A549 (cell line): ENCODE results near the gene LCAT. TPM values are rescaled to one million over a fixed set of nuclear protein-coding genes. Genes with fewer than 3 reads are reported as not detected.
A peak's percentile ranks its signal among the peaks of the same experiment; 100 is the strongest.

Experiments
- ATAC-seq, 2 experiments: fragments of 200-7000 bp in 1 of 2; fragments of >200 bp in 1 of 2; cut with Nextera tagmentation in 1 of 2; cut with Tn5 transposase in 1 of 2; 3 replicates each; pipeline versions ENCODE4 v1.8.0 to v1.9.1; 2018 to 2020; ENCODE audit warnings: mild to moderate bottlenecking in 1 of 2, moderate library complexity in 1 of 2
- CTCF ChIA-PET: fragments of 300-600 bp; sonication (Branson Sonifier 250); formaldehyde crosslinking; extraction: SDS; loops from one replicate; lab custom pipeline; 2021; ENCODE audit warnings: antibody characterized with exemption, inconsistent platforms; lab: Yijun Ruan, JAX
- POLR2A ChIA-PET: fragments of 350-600 bp; formaldehyde crosslinking; extraction: SDS; loops from one replicate; lab custom pipeline; 2021; ENCODE audit warnings: antibody characterized with exemption, inconsistent platforms; lab: Yijun Ruan, JAX
- DNase-seq, 2 experiments: peaks; one replicate each; pipeline versions ENCODE4 v3.0.0 to v3.0.0-alpha.2; 2011 to 2016; ENCODE audit warnings: low read depth in 1 of 2, low spot score in 1 of 2
- FAIRE-seq: peaks from 2 replicates; lab custom pipeline; 2011; peaks lifted over from hg19 to GRCh38; lab: Jason Lieb, UNC
- H3K27ac ChIP-seq, 2 experiments: fragments of >200 bp; sonication (Bioruptor Twin); formaldehyde crosslinking; 3 replicates each; pipeline ENCODE4 v1.5.1; 2016 to 2017
- H3K4me1 ChIP-seq: fragments of >200 bp; sonication (Bioruptor Twin); formaldehyde crosslinking; 3 replicates; pipeline ENCODE4 v1.6.1; 2016
- H3K4me2 ChIP-seq: fragments of >200 bp; sonication (Bioruptor Twin); formaldehyde crosslinking; 3 replicates; pipeline ENCODE4 v1.6.1; 2016
- H3K4me3 ChIP-seq: fragments of >200 bp; sonication (Bioruptor Twin); formaldehyde crosslinking; 3 replicates; pipeline ENCODE4 v1.5.1; 2016
- H3K9me3 ChIP-seq: fragments of >200 bp; sonication (Bioruptor Twin); formaldehyde crosslinking; 3 replicates; pipeline ENCODE4 v1.6.1; 2016
- BCL3 ChIP-seq: fragments of >200 bp; sonication (Bioruptor Twin); formaldehyde crosslinking; IDR thresholded peaks from 3 replicates; pipeline ENCODE4 v1.6.1; 2016
- CBX2 ChIP-seq: fragments of 200-600 bp; sonication (generic); IDR thresholded peaks from 2 replicates; pipeline ENCODE4 v1.6.1; 2016; ENCODE audit warnings: low read depth, mild to moderate bottlenecking, borderline replicate concordance
- CTCF ChIP-seq: fragments of >200 bp; sonication (Bioruptor Twin); formaldehyde crosslinking; IDR thresholded peaks from 3 replicates; pipeline ENCODE4 v1.5.1; 2016
- EP300 ChIP-seq, 2 experiments: fragments of >200 bp; sonication (Bioruptor Twin); formaldehyde crosslinking; IDR thresholded peaks; 2 replicates in 1 of 2; 3 replicates in 1 of 2; pipeline ENCODE4 v1.6.1; 2016 to 2017
- GATA3 ChIP-seq: IDR thresholded peaks from 2 replicates; pipeline ENCODE4 v1.6.1; 2012; ENCODE audit warnings: borderline replicate concordance
- HMGXB4 ChIP-seq: fragments of 250-450 bp; sonication (Bioruptor Pico); IDR thresholded peaks from 2 replicates; pipeline ENCODE4 v1.5.0; 2021; ENCODE audit warnings: mild to moderate bottlenecking, moderate library complexity, borderline replicate concordance
- HOXB5 ChIP-seq: fragments of 250-450 bp; sonication (Bioruptor Pico); IDR thresholded peaks from 2 replicates; pipeline ENCODE4 v1.5.0; 2020; ENCODE audit warnings: mild to moderate bottlenecking, moderate library complexity
- MAX ChIP-seq: IDR thresholded peaks from 2 replicates; pipeline ENCODE4 v1.6.1; 2012
- MAZ ChIP-seq: fragments of 150-350 bp; IDR thresholded peaks from 2 replicates; pipeline ENCODE4 v1.6.1; 2014; ENCODE audit warnings: antibody characterized with exemption, low read depth, low read length, borderline replicate concordance
- MYC ChIP-seq: IDR thresholded peaks from 2 replicates; pipeline ENCODE4 v1.6.1; 2012; ENCODE audit warnings: mild to moderate bottlenecking, inconsistent platforms, low read length, improper control_type of control experiment, borderline replicate concordance
- NFE2L2 ChIP-seq: fragments of 150-350 bp; conservative IDR thresholded peaks from 2 replicates; pipeline ENCODE4 v1.6.1; 2014; ENCODE audit warnings: low read length
- POLR2AphosphoS2 ChIP-seq: conservative IDR thresholded peaks from 2 replicates; pipeline ENCODE4 v1.6.1; 2012; ENCODE audit warnings: low read length, improper control_type of control experiment, inconsistent platforms
- RAD21 ChIP-seq, 2 experiments: fragments of >200 bp in 1 of 2; sonication (Bioruptor Twin) in 1 of 2; formaldehyde crosslinking in 1 of 2; IDR thresholded peaks in 1 of 2; conservative IDR thresholded peaks in 1 of 2; 2 replicates in 1 of 2; 3 replicates in 1 of 2; pipeline ENCODE4 v1.6.1; 2012 to 2018; ENCODE audit warnings: inconsistent platforms in 1 of 2
- RNF2 ChIP-seq: fragments of 200-600 bp; sonication (generic); IDR thresholded peaks from 2 replicates; pipeline ENCODE4 v1.6.1; 2016; ENCODE audit warnings: low read depth, mild to moderate bottlenecking, antibody characterized with exemption, moderate library complexity, borderline replicate concordance
- WGBS: methylation state at CpG from one replicate; pipeline ENCODE4 v1.1.6; 2017; ENCODE audit errors: missing lambda C conversion rate; 5-methylcytosine and 5-hydroxymethylcytosine counted together
- polyA plus RNA-seq, 4 experiments: library from polyadenylated mRNA; depleted of rRNA in 3 of 4; stranded (reverse); fragments of >200 nt; fragmentation: RNase III in 1 of 4; extraction: RNeasy Plus Mini Kit Qiagen cat#74134 plus additional on column Dnase treatment in 1 of 4; gene quantifications; 2 replicates in 3 of 4; 3 replicates in 1 of 4; pipeline ENCODE4 v1.2.3, GENCODE V29; 2011 to 2017

Gene LCAT
- polyA plus RNA-seq, 2 of the 4 experiments (the other 2 are of a cell fraction): 1.7 to 8.4 TPM

GRCh38 chr16:67942200-67942509 is 1.8 kb downstream of the LCAT start (continued):
- TF ChIP-seq HMGXB4 (CRISPR knock-in tag) (no peak), MAZ (no peak), RAD21 (conservative IDR thresholded peaks at IDR 0.05 in 1 of 2, IDR thresholded peaks at IDR 0.05 in 1 of 2) (peak; percentile 33 to 47; a peak in 3 of 5 replicates), NFE2L2 (no peak), MYC (no peak), RNF2 (no peak), MAX (0 out of 2 replicates have a peak, but pooled peaks have one; percentile 25), HOXB5 (no peak), GATA3 (no peak), CTCF (peak; percentile 55), BCL3 (no peak), CBX2 (no peak)

GRCh38 chr16:67941469-67942199 is 2.3 kb downstream of the LCAT start:
- WGBS: 74% methylated on average over 9 of the region's 9 CpGs
- ChIA-PET CTCF (interaction anchor here (0.6 to 5.2 kb wide), 24 partner anchors 9 to 420 kb away, joined by 3 to 54 read pairs (median 3); no protein-coding TSS in a partner anchor), POLR2A (no interaction called here)
- Histone ChIP-seq H3K27ac (no peak overlapping the region), H3K4me3 (no peak overlapping the region), H3K4me1 (peaks cover 7% of the 10 kb centered on the region; the same call in 2 of the 3 replicates), H3K4me2 (no peak overlapping the region), H3K9me3 (no peaks in the 10 kb centered on the region)
- TF ChIP-seq RNF2 (no peak), POLR2AphosphoS2 (0 out of 2 replicates have a peak, but pooled peaks have one; percentile 69)
- ATAC-seq: peak; percentile 4 to 11; a peak in 3 of 6 replicates
- FAIRE-seq: no peak
- no peak for DNase-seq

GRCh38 chr16:67940446-67941089 is 3.4 kb downstream of the LCAT start:
- no peak overlapping the region for H3K4me3 ChIP-seq
- H3K9me3 ChIP-seq: no peaks in the 10 kb centered on the region
- H3K4me2 ChIP-seq: no peak overlapping the region
- H3K4me1 ChIP-seq: peaks cover 7% of the 10 kb centered on the region; the same call in 2 of the 3 replicates
- CTCF ChIA-PET: interaction anchor here (0.6 to 5.2 kb wide), 10 partner anchors 12 to 382 kb away, joined by 3 to 54 read pairs (median 4); no protein-coding TSS in a partner anchor
- POLR2A ChIA-PET: no interaction called here
- TF ChIP-seq EP300 (IDR thresholded peaks at IDR 0.05): no peak
- FAIRE-seq: no peak
- 87% methylated on average over 5 of the region's 5 CpGs for WGBS
- H3K27ac ChIP-seq: no peak overlapping the region
- no peak for ATAC-seq
- DNase-seq: no peak
